Left ventricle myocardium superior (tissue), 1 donor: ENCODE results near the gene SF3A1. TPM values are rescaled to one million over a fixed set of nuclear protein-coding genes. Genes with fewer than 3 reads are reported as not detected.

Experiments used
- ATAC-seq: fragments of 200-7000 bp; cut with Tn5 transposase; one replicate; pipeline ENCODE4 v1.9.1; 2020; ENCODE audit warnings: mild to moderate bottlenecking, moderate library complexity
- DNase-seq: peaks from one replicate; pipeline ENCODE4 v3.0.0-alpha.2; 2020
- intact Hi-C: fragments of 100-400 bp; cut with micrococcal nuclease; formaldehyde crosslinking; loops from one replicate; pipeline ENCODE4 v1.11.0; 2022
- total RNA-seq: library from RNA; stranded (reverse); fragmentation: NEBNext Ultra II Directional; extraction: Animal tissue kit (Norgen Biotek cat#: 25700); gene quantifications from one replicate; pipeline ENCODE4 v1.2.1, GENCODE V29; 2021
- donor health status: DM: no; HTN: yes; CAD: no; lungs with severe emphysema.

Gene SF3A1
- total RNA-seq, 1 donor from 2014 or later = 104 TPM

DNA sequence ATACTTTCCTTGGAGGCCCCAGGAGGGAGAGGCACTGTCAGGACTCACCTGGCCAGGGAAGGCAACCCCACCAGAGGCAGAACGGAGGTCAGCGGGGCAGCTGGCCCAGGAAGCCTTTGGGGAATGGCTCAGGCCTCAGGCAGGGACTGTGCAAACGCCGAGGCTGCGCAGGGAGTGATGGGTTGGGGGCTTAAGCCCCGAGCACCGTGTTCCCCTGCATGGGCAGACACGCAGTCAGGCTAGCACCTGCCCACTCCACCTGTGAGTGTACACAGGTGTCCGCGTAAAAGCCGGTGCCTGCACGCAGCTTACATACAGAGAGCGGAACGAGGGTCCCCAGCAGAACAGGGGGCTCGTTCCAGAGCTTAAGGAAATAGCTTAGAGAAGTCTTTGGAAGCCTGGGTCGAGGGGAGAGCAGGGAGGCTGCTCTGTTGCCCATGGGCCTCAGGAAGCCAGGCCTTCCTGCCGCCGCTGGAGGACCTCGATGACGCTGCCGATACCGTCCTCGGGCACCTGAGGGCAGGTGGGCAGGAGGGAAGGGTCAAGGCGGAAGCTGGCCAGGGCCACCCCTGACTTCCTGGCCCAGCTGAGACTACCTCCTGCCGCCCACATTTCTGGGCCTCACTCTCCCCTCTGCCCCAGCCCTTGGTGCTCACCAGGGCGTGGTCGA is 71.4 kb downstream of the SF3A1 start:
- no peak for ATAC-seq
- intact Hi-C loops = loop anchor here (5.0 kb wide), 1 partner anchor 102 kb away; the partner anchor contains the start of gene RNF215
- DNase-seq = no peak

DNA sequence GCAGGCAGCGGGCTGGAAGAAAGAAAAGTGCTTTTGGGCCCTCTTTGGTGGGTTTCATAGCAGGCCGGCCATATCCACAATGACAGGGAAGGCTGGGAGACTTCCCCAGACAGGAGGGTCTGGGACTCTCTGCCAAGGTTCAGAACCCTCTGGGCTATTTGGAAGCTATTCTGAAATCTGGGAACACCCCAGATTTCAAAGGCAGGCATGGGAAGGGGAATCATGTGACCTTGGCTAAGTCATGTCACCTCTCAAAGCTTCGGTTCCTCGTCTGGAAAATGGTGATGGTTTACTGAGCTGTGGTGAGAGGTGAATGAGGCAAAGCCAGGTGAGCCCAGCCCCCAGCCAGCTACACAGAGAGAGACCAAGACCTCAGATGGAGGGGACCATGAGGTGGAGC is 72.0 kb downstream of the SF3A1 start:
- DNase-seq = no peak
- ATAC-seq = no peak
- intact Hi-C loops = loop anchor here (5.0 kb wide), 1 partner anchor 103 kb away; the partner anchor contains the start of gene RNF215

DNA sequence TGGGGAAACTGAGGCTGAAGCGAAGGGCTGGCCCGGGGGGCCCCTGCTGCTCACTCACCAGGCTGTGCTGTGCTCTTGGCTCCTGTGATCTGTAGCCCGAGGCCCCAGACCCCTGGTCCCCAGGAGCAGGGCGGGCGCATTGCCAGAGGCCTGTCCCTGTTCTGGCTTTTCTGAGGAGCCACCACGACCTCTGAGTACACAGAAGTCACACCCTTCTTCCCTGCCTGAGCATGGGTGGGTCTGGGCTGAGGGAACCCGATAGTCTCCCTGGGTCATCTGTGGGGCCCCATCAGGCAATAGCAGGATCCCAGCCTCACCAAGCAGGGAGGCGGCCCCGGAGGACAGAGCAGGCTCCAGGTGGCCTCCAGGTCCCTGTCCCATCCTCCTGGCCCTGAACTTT is 72.5 kb downstream of the SF3A1 start:
- DNase-seq = no peak
- intact Hi-C loops = no loop called here
- no peak for ATAC-seq

DNA sequence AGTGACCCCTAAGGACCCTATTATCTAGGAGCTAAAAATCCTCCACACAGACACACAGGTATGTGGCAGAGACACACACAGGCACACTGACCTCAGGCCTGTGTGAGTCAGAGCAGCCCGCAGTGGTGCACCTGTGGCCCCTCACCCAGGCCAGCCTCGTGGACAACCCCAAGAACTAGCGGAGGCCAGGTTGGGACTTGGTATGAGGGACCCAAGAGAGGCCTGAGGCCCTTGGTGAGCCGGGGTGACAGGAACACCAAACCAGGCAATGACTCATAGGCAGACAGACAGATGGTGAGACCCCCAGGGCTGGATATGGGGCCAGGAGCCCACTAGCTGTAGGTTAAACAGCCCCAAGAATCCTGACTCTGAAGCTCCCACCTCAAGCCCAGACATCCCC is 73.4 kb downstream of the SF3A1 start:
- ATAC-seq = no peak
- intact Hi-C loops = no loop called here
- no peak for DNase-seq

DNA sequence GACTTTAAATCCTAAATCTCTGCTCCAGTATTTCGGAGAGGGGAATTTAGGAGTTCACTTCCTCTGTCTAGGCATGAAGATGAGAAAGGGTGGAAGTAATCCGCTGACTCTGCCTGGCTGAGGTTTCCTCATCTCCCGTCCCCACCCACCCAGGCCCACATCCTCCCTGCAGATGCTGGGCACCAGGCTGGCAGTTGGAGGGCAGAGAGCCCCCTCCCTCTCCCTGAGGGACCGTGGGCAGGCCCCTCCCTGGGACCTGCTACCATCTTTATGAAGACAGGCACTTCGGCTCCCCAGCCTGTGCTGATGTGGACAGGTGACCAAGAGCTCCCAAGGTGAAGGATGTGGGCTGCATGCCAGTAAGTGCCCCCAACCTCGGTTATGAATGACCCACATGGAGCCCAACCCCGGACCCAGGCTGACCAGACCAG is 74.1 kb downstream of the SF3A1 start:
- no peak for DNase-seq
- ATAC-seq = no peak
- intact Hi-C loops = no loop called here

Other genes starting within 250 kb of the SF3A1 start
- gene LIF, start 110.1 kb downstream of the SF3A1 start, total RNA-seq = 0.64 TPM
- not detected for gene OSM, start 90.0 kb downstream of the SF3A1 start, total RNA-seq
- gene CASTOR1, start 67.4 kb downstream of the SF3A1 start, total RNA-seq = 7.6 TPM
- gene TBC1D10A, start 30.0 kb downstream of the SF3A1 start, total RNA-seq = 6.2 TPM
- 0.37 TPM for gene CCDC157, start 113 bp upstream of the SF3A1 start, total RNA-seq
- gene RNF215, start 30.5 kb upstream of the SF3A1 start, total RNA-seq = 5.4 TPM
- gene SEC14L2, start 40.1 kb upstream of the SF3A1 start, total RNA-seq = 0.82 TPM
- 16.3 TPM for gene MTFP1, start 68.9 kb upstream of the SF3A1 start, total RNA-seq
- not detected for gene SEC14L3, start 115.1 kb upstream of the SF3A1 start, total RNA-seq
- not detected for gene SEC14L4, start 148.8 kb upstream of the SF3A1 start, total RNA-seq
- gene SEC14L6, start 189.8 kb upstream of the SF3A1 start, total RNA-seq = not detected
- gene GAL3ST1, start 217.8 kb upstream of the SF3A1 start, total RNA-seq = 0.57 TPM
- gene PES1, start 235.0 kb upstream of the SF3A1 start, total RNA-seq = 21.6 TPM